Rectal smooth muscle tissue (tissue), 1 donor: Measurements from ENCODE around the gene DNAH14.

ENCODE experiments used
- H3K27ac ChIP-seq: one replicate; pipeline ENCODE4 v1.7.0; 2013; ENCODE audit warnings: low read depth, low read length, inconsistent platforms
- H3K27me3 ChIP-seq: one replicate; pipeline ENCODE4 v1.7.0; 2013; ENCODE audit warnings: low read length; ENCODE audit not compliant: control insufficient read depth, insufficient read depth
- H3K36me3 ChIP-seq: one replicate; pipeline ENCODE4 v1.7.0; 2013; ENCODE audit warnings: low read length; ENCODE audit not compliant: control insufficient read depth, insufficient read depth
- H3K4me1 ChIP-seq: one replicate; pipeline ENCODE4 v1.7.0; 2013; ENCODE audit warnings: low read length; ENCODE audit not compliant: control insufficient read depth, insufficient read depth
- H3K4me3 ChIP-seq: one replicate; pipeline ENCODE4 v1.7.0; 2013; ENCODE audit warnings: low read length
- H3K9ac ChIP-seq: one replicate; pipeline ENCODE4 v1.7.0; 2013; ENCODE audit warnings: low read length

The DNAH14 gene

GRCh38 chr1:225424562-225425200, 495.2 kb downstream of the DNAH14 start:
- Histone ChIP-seq H3K36me3 (peaks cover 4% of the 10 kb centered on the region), H3K27ac (peak overlapping the region; percentile 95), H3K4me1 (peaks cover 31% of the 10 kb centered on the region), H3K9ac (no peak overlapping the region), H3K4me3 (no peak overlapping the region), H3K27me3 (no peaks in the 10 kb centered on the region)

- Histone ChIP-seq H3K27ac (peak overlapping the region; percentile 95), H3K4me1 (peaks cover 31% of the 10 kb centered on the region), H3K27me3 (no peaks in the 10 kb centered on the region)
Observed at GRCh38 chr1:225425201-225425786, 495.8 kb downstream of the DNAH14 start.

GRCh38 chr1:225426395-225427234, 497.1 kb downstream of the DNAH14 start:
- H3K36me3 ChIP-seq, result peaks cover 4% of the 10 kb centered on the region
- H3K27ac ChIP-seq, result peak overlapping the region; percentile 95
- H3K9ac ChIP-seq, result peak overlapping the region; percentile 50
- H3K27me3 ChIP-seq, result no peaks in the 10 kb centered on the region
- peak overlapping the region; percentile 89 for H3K4me3 ChIP-seq
- H3K4me1 ChIP-seq, result peaks cover 31% of the 10 kb centered on the region

More at GRCh38 chr1:225425201-225425786, 495.8 kb downstream of the DNAH14 start:
- H3K9ac ChIP-seq, result no peak overlapping the region
- H3K36me3 ChIP-seq, result peaks cover 4% of the 10 kb centered on the region
- H3K4me3 ChIP-seq, result peak overlapping the region; percentile 89

GRCh38 chr1:225427235-225428067, 498.0 kb downstream of the DNAH14 start, which contains the start of gene LBR:
LBR (minus strand) TSS chr1:225428038; CDS start chr1:225424075, 3,963 bp downstream.
- H3K4me1 ChIP-seq, result peaks cover 31% of the 10 kb centered on the region
- H3K27ac ChIP-seq, result peak within 1 kb of the TSS; percentile 95
- H3K9ac ChIP-seq, result peak within 1 kb of the TSS; percentile 91
- H3K27me3 ChIP-seq, result no peaks in the 10 kb centered on the region
- H3K4me3 ChIP-seq, result peak within 1 kb of the TSS; percentile 89
- H3K36me3 ChIP-seq, result no peaks in the 10 kb centered on the region

GRCh38 chr1:225428068-225428880, 498.8 kb downstream of the DNAH14 start:
- H3K36me3 ChIP-seq, result no peaks in the 10 kb centered on the region
- peak overlapping the region; percentile 89 for H3K4me3 ChIP-seq
- peak overlapping the region; percentile 95 for H3K27ac ChIP-seq
- H3K27me3 ChIP-seq, result no peaks in the 10 kb centered on the region
- peak overlapping the region; percentile 91 for H3K9ac ChIP-seq
- peaks cover 25% of the 10 kb centered on the region for H3K4me1 ChIP-seq

GRCh38 chr1:225428881-225429455, 499.5 kb downstream of the DNAH14 start:
- Histone ChIP-seq H3K36me3 (no peaks in the 10 kb centered on the region), H3K27ac (peak overlapping the region; percentile 85), H3K27me3 (no peaks in the 10 kb centered on the region), H3K9ac (peak overlapping the region; percentile 91), H3K4me1 (peaks cover 18% of the 10 kb centered on the region), H3K4me3 (peak overlapping the region; percentile 88)

GRCh38 chr1:225430301-225430700, 500.8 kb downstream of the DNAH14 start:
- Histone ChIP-seq H3K27ac (no peak overlapping the region), H3K4me3 (no peak overlapping the region), H3K4me1 (peaks cover 8% of the 10 kb centered on the region), H3K9ac (no peak overlapping the region), H3K36me3 (no peaks in the 10 kb centered on the region), H3K27me3 (no peaks in the 10 kb centered on the region)

GRCh38 chr1:225431081-225431863, 501.8 kb downstream of the DNAH14 start:
- Histone ChIP-seq H3K4me3 (no peak overlapping the region), H3K27ac (no peak overlapping the region), H3K36me3 (no peaks in the 10 kb centered on the region), H3K4me1 (peaks cover 2% of the 10 kb centered on the region), H3K27me3 (no peaks in the 10 kb centered on the region), H3K9ac (no peak overlapping the region)

- no peaks in the 10 kb centered on the region for H3K36me3 ChIP-seq
- H3K27ac ChIP-seq, result no peak overlapping the region
- no peaks in the 10 kb centered on the region for H3K27me3 ChIP-seq
- peaks cover 4% of the 10 kb centered on the region for H3K4me1 ChIP-seq
- H3K4me3 ChIP-seq, result no peak overlapping the region
- no peak overlapping the region for H3K9ac ChIP-seq
Observed at GRCh38 chr1:225434046-225434445, 504.6 kb downstream of the DNAH14 start.

- Histone ChIP-seq H3K4me3 (no peak overlapping the region), H3K9ac (no peak overlapping the region), H3K27ac (no peak overlapping the region), H3K4me1 (peaks cover 4% of the 10 kb centered on the region), H3K36me3 (no peaks in the 10 kb centered on the region), H3K27me3 (no peaks in the 10 kb centered on the region)
Observed at GRCh38 chr1:225435076-225435475, 505.6 kb downstream of the DNAH14 start.
